ENCODE data around the gene CDC42SE2.

DNA sequence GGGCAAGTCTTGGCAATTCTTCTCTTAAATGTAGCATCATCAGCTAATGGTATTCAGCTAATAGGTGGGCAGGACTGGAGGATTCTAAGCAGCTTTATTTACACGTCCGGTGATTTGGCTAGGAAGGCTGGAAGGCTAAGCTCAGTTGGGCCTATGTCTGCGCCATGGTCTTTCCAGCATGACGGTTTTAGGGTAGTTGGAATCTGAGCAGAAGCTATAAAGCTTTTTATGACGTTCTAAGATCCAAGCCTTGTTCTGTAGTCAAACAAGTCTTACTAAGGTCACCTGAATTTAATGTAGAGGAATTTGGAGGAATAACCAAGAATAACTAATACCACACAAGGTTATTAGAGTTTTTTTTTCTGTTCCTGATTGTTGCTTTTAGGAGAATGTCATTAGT, 66.2 kb downstream of the CDC42SE2 start:
- TF ChIP-seq, protein P1, sequence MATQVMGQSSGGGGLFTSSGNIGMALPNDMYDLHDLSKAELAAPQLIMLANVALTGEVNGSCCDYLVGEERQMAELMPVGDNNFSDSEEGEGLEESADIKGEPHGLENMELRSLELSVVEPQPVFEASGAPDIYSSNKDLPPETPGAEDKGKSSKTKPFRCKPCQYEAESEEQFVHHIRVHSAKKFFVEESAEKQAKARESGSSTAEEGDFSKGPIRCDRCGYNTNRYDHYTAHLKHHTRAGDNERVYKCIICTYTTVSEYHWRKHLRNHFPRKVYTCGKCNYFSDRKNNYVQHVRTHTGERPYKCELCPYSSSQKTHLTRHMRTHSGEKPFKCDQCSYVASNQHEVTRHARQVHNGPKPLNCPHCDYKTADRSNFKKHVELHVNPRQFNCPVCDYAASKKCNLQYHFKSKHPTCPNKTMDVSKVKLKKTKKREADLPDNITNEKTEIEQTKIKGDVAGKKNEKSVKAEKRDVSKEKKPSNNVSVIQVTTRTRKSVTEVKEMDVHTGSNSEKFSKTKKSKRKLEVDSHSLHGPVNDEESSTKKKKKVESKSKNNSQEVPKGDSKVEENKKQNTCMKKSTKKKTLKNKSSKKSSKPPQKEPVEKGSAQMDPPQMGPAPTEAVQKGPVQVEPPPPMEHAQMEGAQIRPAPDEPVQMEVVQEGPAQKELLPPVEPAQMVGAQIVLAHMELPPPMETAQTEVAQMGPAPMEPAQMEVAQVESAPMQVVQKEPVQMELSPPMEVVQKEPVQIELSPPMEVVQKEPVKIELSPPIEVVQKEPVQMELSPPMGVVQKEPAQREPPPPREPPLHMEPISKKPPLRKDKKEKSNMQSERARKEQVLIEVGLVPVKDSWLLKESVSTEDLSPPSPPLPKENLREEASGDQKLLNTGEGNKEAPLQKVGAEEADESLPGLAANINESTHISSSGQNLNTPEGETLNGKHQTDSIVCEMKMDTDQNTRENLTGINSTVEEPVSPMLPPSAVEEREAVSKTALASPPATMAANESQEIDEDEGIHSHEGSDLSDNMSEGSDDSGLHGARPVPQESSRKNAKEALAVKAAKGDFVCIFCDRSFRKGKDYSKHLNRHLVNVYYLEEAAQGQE (IDR thresholded peaks at IDR 0.05; ENCODE audit: insufficient replicate concordance, low read depth), result no peak
- TF ChIP-seq, protein P2, sequence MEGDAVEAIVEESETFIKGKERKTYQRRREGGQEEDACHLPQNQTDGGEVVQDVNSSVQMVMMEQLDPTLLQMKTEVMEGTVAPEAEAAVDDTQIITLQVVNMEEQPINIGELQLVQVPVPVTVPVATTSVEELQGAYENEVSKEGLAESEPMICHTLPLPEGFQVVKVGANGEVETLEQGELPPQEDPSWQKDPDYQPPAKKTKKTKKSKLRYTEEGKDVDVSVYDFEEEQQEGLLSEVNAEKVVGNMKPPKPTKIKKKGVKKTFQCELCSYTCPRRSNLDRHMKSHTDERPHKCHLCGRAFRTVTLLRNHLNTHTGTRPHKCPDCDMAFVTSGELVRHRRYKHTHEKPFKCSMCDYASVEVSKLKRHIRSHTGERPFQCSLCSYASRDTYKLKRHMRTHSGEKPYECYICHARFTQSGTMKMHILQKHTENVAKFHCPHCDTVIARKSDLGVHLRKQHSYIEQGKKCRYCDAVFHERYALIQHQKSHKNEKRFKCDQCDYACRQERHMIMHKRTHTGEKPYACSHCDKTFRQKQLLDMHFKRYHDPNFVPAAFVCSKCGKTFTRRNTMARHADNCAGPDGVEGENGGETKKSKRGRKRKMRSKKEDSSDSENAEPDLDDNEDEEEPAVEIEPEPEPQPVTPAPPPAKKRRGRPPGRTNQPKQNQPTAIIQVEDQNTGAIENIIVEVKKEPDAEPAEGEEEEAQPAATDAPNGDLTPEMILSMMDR (IDR thresholded peaks at IDR 0.05; ENCODE audit: insufficient read depth, low read length), result no peak
- no peak for TF ChIP-seq POLR2AphosphoS5 (IDR thresholded peaks at IDR 0.05; ENCODE audit: low read depth)
- no peak for TF ChIP-seq SPI1 (IDR thresholded peaks at IDR 0.05; ENCODE audit: borderline replicate concordance, low read depth)
